ENCODE measurements around the gene TARBP1.

DNA sequence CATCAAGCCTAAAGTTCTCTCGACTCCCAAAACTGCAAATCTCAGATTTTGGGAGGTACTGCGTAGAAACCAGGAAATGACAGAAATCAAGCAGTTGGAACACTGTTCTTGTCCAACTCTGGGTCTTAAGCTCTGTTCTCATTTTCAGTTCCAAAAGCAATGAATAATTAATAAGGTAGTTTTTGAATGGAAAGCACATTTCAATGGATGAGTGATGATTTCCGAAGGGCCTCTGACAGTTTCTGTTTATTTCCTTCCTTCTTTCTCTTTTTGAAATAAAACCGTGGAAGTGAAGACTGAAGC is 20.9 kb upstream of the TARBP1 start:
- TF ChIP-seq, protein P1, sequence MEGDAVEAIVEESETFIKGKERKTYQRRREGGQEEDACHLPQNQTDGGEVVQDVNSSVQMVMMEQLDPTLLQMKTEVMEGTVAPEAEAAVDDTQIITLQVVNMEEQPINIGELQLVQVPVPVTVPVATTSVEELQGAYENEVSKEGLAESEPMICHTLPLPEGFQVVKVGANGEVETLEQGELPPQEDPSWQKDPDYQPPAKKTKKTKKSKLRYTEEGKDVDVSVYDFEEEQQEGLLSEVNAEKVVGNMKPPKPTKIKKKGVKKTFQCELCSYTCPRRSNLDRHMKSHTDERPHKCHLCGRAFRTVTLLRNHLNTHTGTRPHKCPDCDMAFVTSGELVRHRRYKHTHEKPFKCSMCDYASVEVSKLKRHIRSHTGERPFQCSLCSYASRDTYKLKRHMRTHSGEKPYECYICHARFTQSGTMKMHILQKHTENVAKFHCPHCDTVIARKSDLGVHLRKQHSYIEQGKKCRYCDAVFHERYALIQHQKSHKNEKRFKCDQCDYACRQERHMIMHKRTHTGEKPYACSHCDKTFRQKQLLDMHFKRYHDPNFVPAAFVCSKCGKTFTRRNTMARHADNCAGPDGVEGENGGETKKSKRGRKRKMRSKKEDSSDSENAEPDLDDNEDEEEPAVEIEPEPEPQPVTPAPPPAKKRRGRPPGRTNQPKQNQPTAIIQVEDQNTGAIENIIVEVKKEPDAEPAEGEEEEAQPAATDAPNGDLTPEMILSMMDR (IDR thresholded peaks at IDR 0.05): no peak
- TF ChIP-seq ZFX (IDR thresholded peaks at IDR 0.05; ENCODE audit: borderline replicate concordance): no peak
